Fibroblast of upper back skin (primary cell): ENCODE measurements around the gene SLC31A1.
A peak's percentile ranks its signal among the peaks of the same experiment; 100 is the strongest.
"Not testable (repeated sequence)": the region's sequence is repeated elsewhere in the genome, so short reads cannot be mapped to it uniquely, and the experiment has no call there.

Experiments used
- DNase-seq: peaks from one replicate; pipeline ENCODE4 v3.0.0-alpha.2; 2013

The SLC31A1 gene

GRCh38 chr9:113221800-113222481, 597 bp downstream of the SLC31A1 start:
- no peak for DNase-seq

GRCh38 chr9:113222482-113222841, 1.1 kb downstream of the SLC31A1 start:
- DNase-seq = peak; percentile 18

- peak; percentile 30 for DNase-seq
Measured at GRCh38 chr9:113223963-113224362, 2.6 kb downstream of the SLC31A1 start.

- DNase-seq = no peak
Measured at GRCh38 chr9:113227436-113227835, 6.1 kb downstream of the SLC31A1 start.

GRCh38 chr9:113228130-113228665, 6.9 kb downstream of the SLC31A1 start:
- no peak for DNase-seq

GRCh38 chr9:113231701-113232100, 10.4 kb downstream of the SLC31A1 start:
- no peak for DNase-seq

GRCh38 chr9:113235701-113236255, 14.4 kb downstream of the SLC31A1 start:
- DNase-seq = peak; percentile 11

GRCh38 chr9:113237026-113237425, 15.7 kb downstream of the SLC31A1 start:
- no peak for DNase-seq

- no peak for DNase-seq
Measured at GRCh38 chr9:113238202-113238858, 17.0 kb downstream of the SLC31A1 start.

GRCh38 chr9:113238859-113239232, 17.5 kb downstream of the SLC31A1 start:
- no peak for DNase-seq

- no peak for DNase-seq
Measured at GRCh38 chr9:113241161-113241560, 19.8 kb downstream of the SLC31A1 start.

- no peak for DNase-seq
Measured at GRCh38 chr9:113244556-113244955, 23.2 kb downstream of the SLC31A1 start.

GRCh38 chr9:113245894-113246293, 24.6 kb downstream of the SLC31A1 start:
- DNase-seq = no peak

GRCh38 chr9:113246928-113247327, 25.6 kb downstream of the SLC31A1 start:
- no peak for DNase-seq

- no peak for DNase-seq
Measured at GRCh38 chr9:113247640-113248039, 26.3 kb downstream of the SLC31A1 start.

- not testable (repeated sequence) for DNase-seq
Measured at GRCh38 chr9:113249661-113250060, 28.3 kb downstream of the SLC31A1 start.

GRCh38 chr9:113250807-113251206, 29.5 kb downstream of the SLC31A1 start:
- no peak for DNase-seq

- DNase-seq = no peak
Measured at GRCh38 chr9:113254991-113255390, 33.6 kb downstream of the SLC31A1 start.

- DNase-seq = no peak
Measured at GRCh38 chr9:113255438-113255837, 34.1 kb downstream of the SLC31A1 start.

GRCh38 chr9:113257863-113258262, 36.5 kb downstream of the SLC31A1 start:
- DNase-seq = no peak

- DNase-seq = no peak
Measured at GRCh38 chr9:113258282-113258681, 36.9 kb downstream of the SLC31A1 start.

GRCh38 chr9:113261917-113262671, 40.8 kb downstream of the SLC31A1 start:
- DNase-seq = no peak

- DNase-seq = no peak
Measured at GRCh38 chr9:113266174-113266573, 44.8 kb downstream of the SLC31A1 start.
